SK-N-SH (cell line): Measurements from ENCODE around the gene DR1. TPM values are rescaled to one million over a fixed set of nuclear protein-coding genes. Genes with fewer than 3 reads are reported as not detected.
A peak's percentile ranks its signal among the peaks of the same experiment; 100 is the strongest.

ENCODE experiments used
- CTCF ChIA-PET: fragments of 300-600, 350-600 bp; formaldehyde crosslinking; extraction: SDS; loops from one replicate; lab custom pipeline; 2021; lab: Yijun Ruan, JAX
- POLR2A ChIA-PET: fragments of 350-600 bp; sonication (Branson Sonifier 250); formaldehyde crosslinking; extraction: SDS; loops from one replicate; lab custom pipeline; 2020; ENCODE audit warnings: antibody characterized with exemption, inconsistent platforms; lab: Yijun Ruan, JAX
- DNase-seq: peaks from one replicate; pipeline ENCODE4 v3.0.0; 2012
- H2AFZ ChIP-seq: fragments of 200-600 bp; sonication (generic); 2 replicates; pipeline ENCODE4 v1.8.1; 2016; ENCODE audit warnings: antibody characterized with exemption, mild to moderate bottlenecking, low read depth
- H3F3A ChIP-seq: fragments of 200-600 bp; sonication (generic); replicated peaks from 2 replicates; pipeline ENCODE3; 2016; ENCODE audit warnings: antibody characterized with exemption, mild to moderate bottlenecking; ENCODE audit not compliant: insufficient read depth
- H3K27ac ChIP-seq, 2 experiments: fragments of 200-500 bp in 1 of 2; fragments of 200-600 bp in 1 of 2; sonication (Bioruptor generic) in 1 of 2; sonication (generic), shearing (Covaris generic) in 1 of 2; 2 replicates each; pipeline versions ENCODE4 v1.5.1 to v1.6.1; 2014 to 2016; ENCODE audit warnings: low read depth in 2 of 2, inconsistent platforms in 1 of 2, low read length in 1 of 2, mild to moderate bottlenecking in 1 of 2, mixed read lengths in 1 of 2
- H3K27me3 ChIP-seq: fragments of 200-600 bp; sonication (generic), shearing (Covaris generic); 2 replicates; pipeline ENCODE4 v1.6.1; 2016; ENCODE audit warnings: mixed run types; ENCODE audit not compliant: insufficient read depth
- H3K36me3 ChIP-seq, 2 experiments: fragments of 200-500 bp in 1 of 2; fragments of 200-600 bp in 1 of 2; sonication (Bioruptor generic) in 1 of 2; sonication (generic) in 1 of 2; replicated peaks in 1 of 2; 2 replicates each; pipeline versions ENCODE3 to v1.5.1; 2014 to 2016; ENCODE audit warnings: low read length in 1 of 2, mild to moderate bottlenecking in 1 of 2; ENCODE audit not compliant: insufficient read depth in 2 of 2, control insufficient read depth in 1 of 2
- H3K4me1 ChIP-seq, 2 experiments: fragments of 200-500 bp in 1 of 2; fragments of 200-600 bp in 1 of 2; sonication (Bioruptor generic) in 1 of 2; sonication (generic), shearing (Covaris generic) in 1 of 2; 2 replicates each; pipeline versions ENCODE4 v1.5.1 to v1.6.1; 2014 to 2016; ENCODE audit warnings: low read depth in 1 of 2, low read length in 1 of 2, mixed run types in 1 of 2; ENCODE audit not compliant: insufficient read depth in 2 of 2, control insufficient read depth in 1 of 2
- H3K4me2 ChIP-seq: fragments of 200-600 bp; sonication (generic), shearing (Covaris generic); 2 replicates; pipeline ENCODE4 v1.6.1; 2017; ENCODE audit warnings: mixed run types
- H3K4me3 ChIP-seq, 2 experiments: fragments of 200-500 bp in 1 of 2; fragments of 200-600 bp in 1 of 2; sonication (Bioruptor generic) in 1 of 2; sonication (generic), shearing (Covaris generic) in 1 of 2; 2 replicates each; pipeline versions ENCODE4 v1.5.1 to v1.8.1; 2014 to 2016; ENCODE audit warnings: low read depth in 2 of 2, inconsistent platforms in 1 of 2, low read length in 1 of 2, mild to moderate bottlenecking in 1 of 2, mixed read lengths in 1 of 2, moderate library complexity in 1 of 2
- H3K79me2 ChIP-seq: fragments of 200-600 bp; sonication (generic); 2 replicates; pipeline ENCODE4 v1.8.1; 2017; ENCODE audit warnings: mild to moderate bottlenecking; ENCODE audit not compliant: insufficient read depth
- H3K9ac ChIP-seq: fragments of 200-600 bp; sonication (generic); 2 replicates; pipeline ENCODE4 v1.6.1; 2017; ENCODE audit warnings: mixed run types
- H3K9me2 ChIP-seq: fragments of 200-600 bp; sonication (generic); 2 replicates; pipeline ENCODE4 v1.6.1; 2017; ENCODE audit warnings: mixed run types
- H3K9me3 ChIP-seq: fragments of 200-600 bp; sonication (generic); 2 replicates; pipeline ENCODE4 v1.6.1; 2017; ENCODE audit warnings: mixed run types, mild to moderate bottlenecking, moderate library complexity
- H4K20me1 ChIP-seq: fragments of 200-600 bp; sonication (generic); 2 replicates; pipeline ENCODE4 v1.6.1; 2017; ENCODE audit warnings: mild to moderate bottlenecking, mixed run types; ENCODE audit not compliant: insufficient read depth
- CHD2 ChIP-seq: fragments of 150-350 bp; IDR thresholded peaks from 2 replicates; pipeline ENCODE4 v1.6.1; 2018; ENCODE audit warnings: low read length; ENCODE audit not compliant: partially characterized antibody
- EZH2phosphoT487 ChIP-seq: fragments of 200-600 bp; sonication (generic); IDR thresholded peaks from 2 replicates; pipeline ENCODE4 v1.6.1; 2017; ENCODE audit warnings: low read depth, mixed run types, mild to moderate bottlenecking, antibody characterized with exemption, moderate library complexity, borderline replicate concordance
- FOSL2 ChIP-seq: IDR thresholded peaks from 2 replicates; pipeline ENCODE4 v1.4.0; 2012; ENCODE audit warnings: low read depth, mild to moderate bottlenecking, moderate library complexity, borderline replicate concordance
- IRF3 ChIP-seq: fragments of 150-350 bp; IDR thresholded peaks from 2 replicates; pipeline ENCODE4 v1.6.1; 2016; ENCODE audit warnings: mild to moderate bottlenecking, low read depth, low read length
- JUND ChIP-seq: IDR thresholded peaks from 2 replicates; pipeline ENCODE4 v1.4.0; 2012
- MAX ChIP-seq: IDR thresholded peaks from 2 replicates; pipeline ENCODE4 v1.4.0; 2012; ENCODE audit warnings: low read depth
- MXI1 ChIP-seq: IDR thresholded peaks from 2 replicates; pipeline ENCODE4 v1.6.1; 2012; ENCODE audit warnings: mild to moderate bottlenecking, low read depth, low read length, improper control_type of control experiment
- NRF1 ChIP-seq: IDR thresholded peaks from 2 replicates; pipeline ENCODE4 v1.6.1; 2012; ENCODE audit warnings: low read depth, mild to moderate bottlenecking, low read length
- PBX3 ChIP-seq: IDR thresholded peaks from 2 replicates; pipeline ENCODE4; 2012
- RCOR1 ChIP-seq: fragments of 150-350 bp; IDR thresholded peaks from 2 replicates; pipeline ENCODE4 v1.6.1; 2017; ENCODE audit warnings: antibody characterized with exemption, low read length
- RFX5 ChIP-seq: IDR thresholded peaks from 2 replicates; pipeline ENCODE4 v1.6.1; 2012; ENCODE audit warnings: mild to moderate bottlenecking, improper control_type of control experiment, low read length
- RXRA ChIP-seq: IDR thresholded peaks from 2 replicates; pipeline ENCODE4 v1.4.0; 2012; ENCODE audit warnings: low read depth, mild to moderate bottlenecking, borderline replicate concordance
- SIN3A ChIP-seq: IDR thresholded peaks from 2 replicates; pipeline ENCODE4 v1.6.1; 2012; ENCODE audit warnings: low read depth, mild to moderate bottlenecking, low read length, moderate library complexity, borderline replicate concordance
- SMC3 ChIP-seq: IDR thresholded peaks from 2 replicates; pipeline ENCODE4 v1.6.1; 2012; ENCODE audit warnings: low read depth, low read length, improper control_type of control experiment
- TCF12 ChIP-seq: IDR thresholded peaks from 2 replicates; pipeline ENCODE4 v1.4.0; 2012
- USF1 ChIP-seq: IDR thresholded peaks from 2 replicates; pipeline ENCODE4 v1.4.0; 2012; ENCODE audit warnings: low read depth, borderline replicate concordance
- USF2 ChIP-seq: fragments of 150-350 bp; IDR thresholded peaks from 2 replicates; pipeline ENCODE4 v1.6.1; 2017; ENCODE audit warnings: antibody characterized with exemption, low read length, low read depth, borderline replicate concordance
- WGBS: methylation state at CpG from one replicate; pipeline ENCODE4 v1.1.6; 2017; ENCODE audit warnings: low lambda C conversion rate; 5-methylcytosine and 5-hydroxymethylcytosine counted together
- polyA plus RNA-seq, 3 experiments: library from polyadenylated mRNA; depleted of rRNA; stranded (reverse); fragments of >200 nt; gene quantifications; 2 replicates each; pipeline ENCODE4 v1.2.3, GENCODE V29; 2012

DR1 gene
- polyA plus RNA-seq, 1 of the 3 experiments (the other 2 are of a cell fraction): 12.8 TPM

GRCh38 chr1:93328809-93329760 lies 16.6 kb upstream of the DR1 start:
- Histone ChIP-seq H3K9ac (no peak overlapping the region), H2AFZ (no peak overlapping the region), H3K27me3 (no peaks in the 10 kb centered on the region)
- WGBS: 68% methylated on average over 3 of the region's 3 CpGs
- TF ChIP-seq JUND: no peak
- peak; percentile 42; the same call in 1 of the 2 replicates for TF ChIP-seq TCF12
- TF ChIP-seq CHD2: peak; percentile 9
- TF ChIP-seq EZH2phosphoT487: no peak
- TF ChIP-seq NRF1: no peak
- TF ChIP-seq RXRA: no peak
- 0 out of 2 replicates have a peak, but pooled peaks have one; percentile 37 for TF ChIP-seq RCOR1
- TF ChIP-seq USF1: no peak
- TF ChIP-seq MXI1: peak; percentile 38; the same call in 1 of the 2 replicates
- TF ChIP-seq SMC3: no peak
- TF ChIP-seq, all 33 proteins: peak for 4
- peak overlapping the region in 1 of 2 experiments; percentile 58; a peak in 1 of 4 replicates for H3K27ac ChIP-seq
- no peaks in the 10 kb centered on the region for H3K9me2 ChIP-seq
- peak; percentile 23 for DNase-seq
- peaks cover 3% of the 10 kb centered on the region for H3F3A ChIP-seq
- H3K4me3 ChIP-seq: no peak overlapping the region
- H3K9me3 ChIP-seq: no peaks in the 10 kb centered on the region
- peaks cover 8 to 9% of the 10 kb centered on the region in 2 experiments; a peak in 3 of 4 replicates for H3K4me1 ChIP-seq
- no peaks in the 10 kb centered on the region for H3K79me2 ChIP-seq
- ChIA-PET POLR2A (interaction anchor here (1.2 to 1.9 kb wide), 2 partner anchors 16 to 550 kb away, joined by 3 to 9 read pairs; partner anchors contain the start of gene DR1), CTCF (interaction anchor here (4.1 kb wide), 1 partner anchor 24 kb away, joined by 25 read pairs; no protein-coding TSS in a partner anchor)
- no peaks in the 10 kb centered on the region for H4K20me1 ChIP-seq
- no peaks in the 10 kb centered on the region for H3K36me3 ChIP-seq
- H3K4me2 ChIP-seq: no peak overlapping the region

- Histone ChIP-seq H4K20me1 (no peaks in the 10 kb centered on the region), H3K36me3 (no peaks in the 10 kb centered on the region), H3K79me2 (no peaks in the 10 kb centered on the region), H2AFZ (no peak overlapping the region), H3K4me2 (no peak overlapping the region), H3K9me3 (no peaks in the 10 kb centered on the region), H3K4me3 (no peak overlapping the region), H3K9ac (no peak overlapping the region), H3F3A (peaks cover 3% of the 10 kb centered on the region), H3K9me2 (no peaks in the 10 kb centered on the region), H3K27ac (no peak overlapping the region), H3K4me1 (peaks cover 2 to 8% of the 10 kb centered on the region in 2 experiments; a peak in 3 of 4 replicates), H3K27me3 (no peaks in the 10 kb centered on the region)
- POLR2A ChIA-PET: interaction anchor here (1.9 kb wide), 1 partner anchor 15 kb away, joined by 9 read pairs; the partner anchor contains the start of gene DR1
- TF ChIP-seq NRF1: no peak
- no peak for TF ChIP-seq SMC3
- no peak for TF ChIP-seq MAX
- TF ChIP-seq IRF3: no peak
- no peak for TF ChIP-seq SIN3A
- TF ChIP-seq RFX5: no peak
- TF ChIP-seq PBX3: no peak
- TF ChIP-seq JUND: no peak
- no peak for TF ChIP-seq USF2
- TF ChIP-seq MXI1: no peak
- no peak for TF ChIP-seq CHD2
- TF ChIP-seq FOSL2: no peak
- TF ChIP-seq EZH2phosphoT487: no peak
- no peak for TF ChIP-seq RXRA
- 93% methylated on average over 1 of the region's 1 CpG for WGBS
- CTCF ChIA-PET: interaction anchor here (1.5 kb wide), 1 partner anchor 26 kb away, joined by 3 read pairs; no protein-coding TSS in a partner anchor
- DNase-seq: no peak
Measured at GRCh38 chr1:93330196-93330595, 15.5 kb upstream of the DR1 start.
